Stimulated activated CD8-positive, alpha-beta memory T cell treated with anti-CD3 and anti-CD28 coated beads, Interleukin-4, amount 100 ng/mL, for 1 hour (primary cell): ENCODE results near the gene TTC39C.
"Not testable (repeated sequence)": the region's sequence is repeated elsewhere in the genome, so short reads cannot be mapped to it uniquely, and the experiment has no call there.

Experiments used
- DNase-seq, 2 donors: peaks; one replicate each; pipeline ENCODE4 v3.0.0-alpha.2; 2020; ENCODE audit warnings: low read depth in 2 of 2, low spot score in 1 of 2

The TTC39C gene

DNA sequence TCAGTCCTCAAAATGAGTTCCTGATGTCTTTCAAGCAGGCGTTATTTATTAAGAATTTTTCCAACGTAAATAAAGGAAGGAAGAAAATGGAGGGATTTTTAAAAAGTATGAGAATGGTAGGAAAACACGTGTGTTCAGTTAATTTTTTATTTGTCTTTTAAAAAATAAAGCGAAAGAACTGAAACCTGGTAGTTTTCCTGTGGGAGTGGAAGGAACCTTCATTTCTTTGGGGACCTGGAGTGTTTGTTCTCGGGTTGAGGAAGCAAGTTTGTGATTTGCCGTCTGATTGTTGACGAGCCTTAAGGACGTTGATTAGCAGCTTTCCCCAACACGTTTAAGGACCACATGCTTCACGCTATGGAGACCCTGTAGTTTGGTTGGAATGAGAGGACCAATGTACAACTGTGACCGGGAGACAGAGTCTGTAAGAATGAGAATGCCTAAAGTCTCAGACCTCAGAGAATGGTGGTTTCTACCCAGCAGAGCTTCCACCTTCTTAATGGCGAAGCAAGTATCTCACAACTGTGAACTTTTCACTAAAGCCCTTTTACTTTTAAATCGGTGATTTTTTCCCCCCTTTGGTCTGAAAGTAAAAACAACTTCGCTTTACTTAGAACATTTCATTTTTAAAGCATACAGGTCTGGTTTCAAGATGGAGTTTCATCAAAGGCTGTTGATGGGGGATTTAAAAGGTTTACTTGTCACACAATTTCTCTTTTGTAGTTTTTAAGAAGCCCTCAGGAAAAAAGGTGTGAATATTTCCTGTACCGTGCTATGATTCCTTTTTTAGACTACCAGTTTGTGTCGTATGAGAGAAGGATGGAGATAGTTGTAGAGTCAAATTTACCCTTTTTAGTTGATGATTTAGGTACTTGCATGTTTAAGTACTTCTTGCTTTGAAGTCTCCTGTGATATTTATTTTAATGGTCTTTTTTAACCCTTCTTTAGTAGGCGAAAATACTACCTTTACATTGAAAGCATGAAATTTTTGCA, 1.4 kb downstream of the TTC39C start:
- no peak for DNase-seq

DNA sequence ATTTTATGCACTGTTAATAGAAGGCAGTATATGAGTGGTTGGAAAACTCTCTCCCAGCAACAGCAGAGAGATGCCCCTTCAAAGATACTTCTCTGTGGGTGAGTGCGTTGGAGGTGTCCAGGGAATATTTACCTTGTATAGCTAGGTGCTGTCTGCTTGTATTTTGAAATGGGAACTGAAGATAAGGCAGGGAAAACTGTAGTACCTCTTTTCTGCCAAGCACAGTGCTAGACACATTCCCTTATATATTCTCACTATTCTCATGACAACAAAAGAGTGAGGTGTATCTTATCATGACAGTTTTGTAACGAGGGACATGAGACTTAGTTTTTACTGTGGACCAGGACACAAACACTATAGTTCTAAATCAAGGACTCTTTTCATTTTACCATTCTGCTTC, 2.1 kb downstream of the TTC39C start:
- no peak for DNase-seq

DNA sequence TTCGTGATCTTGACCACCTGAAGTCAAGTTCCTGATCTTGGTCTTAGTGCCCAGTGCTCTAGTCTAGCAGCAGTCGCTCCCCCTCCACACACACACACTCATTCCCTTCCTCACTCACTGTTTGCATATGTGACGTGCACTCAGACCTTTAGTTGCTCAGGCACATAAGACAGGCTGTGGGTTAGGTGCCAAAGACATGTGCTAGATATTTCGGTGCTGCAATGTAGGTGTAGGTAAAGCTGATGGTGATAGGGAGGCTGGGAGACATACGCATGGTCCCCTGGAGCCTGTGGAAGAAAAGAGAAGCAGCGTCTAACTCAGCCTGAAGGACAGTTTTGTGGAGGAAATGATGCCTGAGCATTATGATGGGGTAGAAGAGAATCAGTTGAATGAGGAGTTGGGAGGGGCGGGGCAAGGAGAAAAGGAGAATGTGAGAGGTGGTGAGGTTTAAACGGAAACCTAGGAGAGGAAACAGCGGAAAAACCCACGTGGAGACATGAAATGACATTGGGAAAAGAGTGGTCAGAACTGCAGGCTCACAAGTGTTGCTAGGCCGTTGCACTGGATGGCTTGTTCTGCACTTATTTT, 3.8 kb downstream of the TTC39C start:
- no peak for DNase-seq

DNA sequence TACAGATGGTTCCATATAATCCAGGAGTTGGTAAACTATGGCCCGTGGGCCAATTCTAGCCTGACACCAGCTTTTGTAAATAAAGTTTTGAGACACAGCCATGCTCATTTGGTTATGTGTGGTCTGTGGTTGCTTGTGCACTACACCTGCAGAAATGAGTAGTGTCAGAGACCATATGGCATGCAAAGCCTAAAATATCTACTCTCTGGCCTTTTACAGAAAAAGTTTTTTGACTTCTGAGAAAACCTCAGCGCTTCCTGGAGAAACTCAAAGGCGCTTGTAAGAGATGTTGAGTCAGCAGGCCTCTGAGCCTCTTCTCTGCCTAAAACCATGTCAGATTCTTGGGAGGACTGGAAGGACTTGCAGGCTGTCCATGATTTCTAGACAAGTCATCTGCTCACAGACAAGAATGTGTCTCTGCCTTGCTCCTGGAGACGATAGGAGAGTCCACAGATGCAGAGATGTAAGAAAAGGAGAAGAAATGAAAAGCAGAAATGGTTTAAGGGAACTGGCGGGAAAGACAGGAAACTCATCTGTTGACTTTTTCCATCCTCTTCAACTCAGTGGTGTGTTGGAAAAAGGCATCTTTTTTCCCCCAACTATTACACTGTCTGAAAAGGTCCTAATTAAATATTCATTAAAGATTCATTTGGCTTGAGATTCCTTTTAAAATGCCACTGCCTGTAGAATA, 5.2 kb downstream of the TTC39C start:
- DNase-seq = no peak

DNA sequence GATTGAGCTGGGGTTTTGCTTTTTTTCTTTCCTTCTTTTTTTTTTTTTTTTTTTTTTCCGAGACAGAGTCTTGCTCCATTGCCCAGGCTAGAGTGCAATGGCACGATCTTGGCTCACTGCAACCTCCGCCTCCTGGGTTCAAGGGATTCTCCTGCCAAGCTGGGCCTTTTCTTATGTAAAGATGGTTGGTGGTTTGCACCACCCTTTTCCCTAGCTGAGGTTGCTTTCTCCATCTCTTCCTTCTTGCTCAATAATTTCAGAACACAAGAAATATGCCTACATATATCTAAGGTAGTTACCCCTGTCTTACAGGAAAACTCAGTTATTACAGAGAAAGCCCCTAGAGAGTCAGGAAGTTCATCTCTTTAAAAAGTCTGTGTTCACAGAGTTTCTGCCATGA, 7.0 kb downstream of the TTC39C start:
- DNase-seq = no peak

DNA sequence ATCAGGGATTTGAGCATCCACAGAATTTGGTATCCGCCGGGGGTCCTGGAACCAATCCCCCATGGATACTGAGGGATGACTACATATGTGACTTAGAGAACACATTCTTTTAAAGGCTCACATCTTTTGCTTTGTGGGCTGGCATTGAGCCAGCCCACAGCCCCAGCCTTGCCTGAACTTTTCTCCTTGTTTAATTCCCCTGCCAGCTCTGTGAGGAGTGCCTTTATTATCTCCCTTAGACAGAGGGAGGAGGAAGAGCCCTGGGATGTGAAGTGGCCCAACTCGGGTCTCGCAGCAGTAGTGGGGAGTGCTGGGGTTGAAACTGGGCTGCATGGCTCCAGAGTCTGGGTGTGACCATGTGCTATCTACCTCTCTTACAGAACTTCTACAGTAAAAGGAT, 7.6 kb downstream of the TTC39C start:
- DNase-seq = no peak

DNA sequence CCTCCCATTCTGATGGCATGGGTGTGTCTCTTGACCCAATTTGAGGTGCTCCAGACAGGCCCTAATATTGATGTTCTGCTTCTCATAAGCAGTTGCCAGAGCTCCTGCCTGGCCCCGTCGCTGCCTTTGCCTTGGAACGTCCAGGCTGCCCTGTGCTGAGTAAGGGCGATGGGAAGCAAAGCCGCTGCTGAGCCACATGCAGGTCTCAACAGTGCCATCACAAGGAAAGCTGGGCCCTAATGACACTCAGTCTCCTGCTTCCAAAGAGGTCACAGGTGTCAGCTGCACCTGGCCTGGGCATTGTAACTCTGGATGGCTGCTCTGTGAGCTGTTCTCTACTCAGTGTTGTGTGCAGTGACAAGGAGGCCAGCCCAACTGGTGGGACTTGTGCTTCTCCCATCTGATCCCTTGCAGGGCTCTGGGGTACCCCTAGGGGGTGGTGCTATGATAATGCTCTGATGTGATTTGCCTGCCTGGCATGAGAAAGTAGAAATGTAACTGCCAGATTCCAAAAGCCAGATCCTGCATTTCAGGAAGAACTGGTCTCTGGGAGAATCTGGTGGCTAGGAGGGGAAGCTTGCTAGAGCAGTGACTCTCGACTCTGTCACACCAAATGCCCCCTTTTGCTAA, 8.7 kb downstream of the TTC39C start:
- no peak for DNase-seq

DNA sequence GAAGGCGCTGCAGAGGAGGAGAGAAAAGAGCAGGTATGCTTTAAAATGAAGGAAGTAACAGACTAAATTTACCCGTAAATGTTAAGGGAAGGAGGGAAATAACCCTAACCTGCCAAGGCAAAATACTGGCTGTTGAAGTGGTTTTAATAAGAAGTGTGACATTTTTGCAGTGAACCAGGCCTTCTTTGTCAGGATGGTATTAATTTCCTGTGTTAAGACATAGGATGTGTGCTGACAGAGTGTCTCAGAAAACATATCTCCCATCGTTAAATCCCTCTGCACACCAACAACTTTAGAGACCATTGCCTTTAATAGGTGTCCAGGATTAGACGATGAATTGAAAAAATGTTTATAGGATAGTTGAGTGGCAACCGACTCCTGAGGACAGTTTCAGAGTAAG, 9.9 kb downstream of the TTC39C start:
- DNase-seq = no peak

DNA sequence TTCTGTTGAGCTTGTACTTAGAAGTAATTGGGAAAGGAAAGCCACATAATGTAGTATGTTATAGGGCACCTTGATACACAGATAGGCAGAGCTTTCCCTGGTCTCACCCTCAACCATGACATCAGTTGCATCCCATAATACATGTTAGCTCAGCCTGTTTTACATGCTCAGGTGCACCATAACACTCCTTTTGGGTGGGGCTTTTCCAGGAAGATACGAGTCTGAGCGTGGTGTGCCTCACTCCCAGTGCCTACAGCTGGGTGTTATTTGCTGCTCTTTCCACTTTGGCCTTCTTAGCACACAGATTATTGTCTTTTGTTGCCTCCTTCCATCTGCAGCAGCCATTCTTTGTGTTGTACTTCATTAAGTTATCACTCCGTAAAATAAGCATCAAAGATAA, 11.9 kb downstream of the TTC39C start:
- no peak for DNase-seq

DNA sequence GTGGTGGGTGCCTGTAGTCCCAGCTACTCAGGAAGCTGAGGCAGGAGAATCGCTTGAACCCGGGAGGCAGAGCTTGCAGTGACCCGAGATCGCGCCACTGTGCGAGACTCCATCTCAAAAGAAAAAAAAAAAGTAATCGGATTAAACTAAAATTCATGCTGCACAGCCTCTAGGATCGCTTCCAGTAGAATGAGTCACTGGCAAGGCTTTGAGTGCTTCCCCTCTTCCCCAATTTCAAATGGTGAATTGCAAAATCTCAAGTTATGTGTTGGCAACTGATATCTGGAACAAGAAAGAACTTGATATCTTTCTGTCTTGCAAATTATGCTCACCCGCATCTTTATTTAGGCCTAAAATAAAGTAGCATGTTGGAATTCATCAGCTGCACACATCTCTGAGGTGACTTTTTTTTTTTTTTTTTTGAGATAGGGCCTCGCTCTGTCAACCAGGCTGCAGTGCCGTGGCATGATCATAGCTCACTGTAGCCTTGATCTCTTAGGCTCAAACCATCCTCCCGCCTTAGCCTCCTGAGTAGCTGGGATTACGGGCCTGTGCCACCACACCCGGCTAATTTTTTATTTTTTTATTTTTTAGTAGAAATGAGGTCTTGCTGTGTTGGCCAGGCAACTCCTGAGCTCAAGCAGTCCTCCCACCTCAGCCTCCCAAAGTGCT, 12.7 kb downstream of the TTC39C start:
- no peak for DNase-seq

DNA sequence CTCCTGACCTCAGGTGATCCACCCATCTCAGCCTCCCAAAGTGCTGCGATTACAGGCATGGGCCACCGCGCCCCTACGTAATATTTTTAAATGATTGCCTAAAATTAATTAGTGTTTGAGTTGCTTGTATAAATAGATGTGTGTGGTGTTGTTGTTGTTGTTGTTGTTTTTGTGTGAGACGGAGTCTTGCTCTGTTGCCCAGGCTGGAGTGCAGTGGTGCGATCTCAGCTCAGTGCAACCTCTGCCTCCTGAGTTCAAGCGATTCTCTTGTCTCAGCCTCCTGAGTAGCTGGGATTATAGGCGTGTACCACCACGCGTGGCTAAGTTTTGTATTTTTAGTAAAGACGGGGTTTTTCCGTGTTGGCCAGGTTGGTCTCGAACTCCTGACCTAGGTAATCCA, 14.4 kb downstream of the TTC39C start:
- not testable (repeated sequence) for DNase-seq

DNA sequence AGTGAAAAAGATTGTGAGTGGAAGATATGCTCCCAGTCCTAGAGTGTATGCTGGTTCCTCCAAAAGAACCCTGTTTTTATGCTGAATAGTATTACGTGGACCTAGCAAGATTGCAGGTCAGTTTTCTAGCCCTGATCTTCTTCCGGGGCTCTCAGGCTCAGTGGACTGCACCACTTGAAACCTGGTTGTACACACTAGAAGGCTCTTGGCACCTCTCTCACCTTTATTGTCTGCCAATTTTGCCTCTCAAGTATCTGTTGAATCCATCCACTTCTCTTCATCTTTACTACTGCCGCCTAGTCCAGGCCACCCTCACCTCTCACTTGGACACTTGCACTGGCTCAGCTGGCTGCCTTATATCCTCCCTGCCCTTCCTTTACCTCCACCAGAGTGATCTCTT, 16.8 kb downstream of the TTC39C start:
- DNase-seq = no peak

DNA sequence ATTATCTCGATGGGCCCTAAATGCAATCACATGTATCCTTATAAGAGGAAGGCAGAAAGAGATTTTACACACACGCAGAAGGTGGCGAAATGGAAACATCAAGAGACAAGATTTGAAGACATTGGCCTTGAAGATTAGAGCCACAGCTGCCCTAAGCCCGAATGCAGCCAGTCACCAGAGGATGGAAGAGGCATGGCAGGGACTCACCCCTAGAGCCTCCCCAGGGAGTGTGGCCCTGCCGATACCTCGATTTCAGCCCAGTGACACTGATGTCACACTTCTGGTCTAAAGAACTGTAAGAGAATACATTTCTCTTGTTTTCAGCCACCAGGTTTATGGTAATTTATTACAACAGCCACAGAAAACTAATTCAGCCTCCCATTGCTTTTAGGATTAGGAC, 17.4 kb downstream of the TTC39C start:
- no peak for DNase-seq

DNA sequence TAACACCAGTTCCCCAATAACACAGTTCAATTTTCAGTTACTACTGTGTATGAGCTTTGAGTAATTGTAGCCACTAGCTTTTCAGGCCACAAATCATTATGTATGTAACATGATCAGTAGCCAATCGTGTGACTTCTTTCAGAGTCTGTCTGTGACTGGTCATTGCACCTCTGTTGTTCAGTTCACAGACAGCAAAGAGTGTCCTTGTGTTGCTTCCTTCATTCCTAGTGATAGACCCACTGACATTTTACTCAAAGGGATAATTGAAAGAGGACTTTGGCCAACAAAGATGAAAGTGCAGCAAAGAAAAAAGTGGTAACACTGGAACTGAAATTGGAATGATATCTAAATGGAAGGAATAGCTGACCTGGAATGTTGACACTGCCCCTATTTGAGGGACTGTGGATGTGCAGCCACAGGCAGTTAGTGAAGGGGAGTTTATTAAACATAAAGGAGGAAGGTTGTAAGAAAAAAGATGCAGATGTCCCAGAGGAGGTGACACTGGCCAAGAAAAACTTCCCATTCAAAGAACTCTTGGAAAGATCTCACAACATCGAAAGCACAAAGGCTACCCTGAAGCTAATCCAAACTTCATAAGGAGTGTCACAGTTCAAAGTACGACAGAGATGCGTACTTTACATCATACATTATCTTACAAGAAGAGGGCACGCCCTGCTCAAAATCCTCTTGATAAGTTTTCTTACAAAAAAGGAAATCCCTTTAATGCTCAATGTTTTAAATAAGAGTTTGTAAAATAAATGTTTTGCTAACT, 19.3 kb downstream of the TTC39C start:
- DNase-seq = no peak

DNA sequence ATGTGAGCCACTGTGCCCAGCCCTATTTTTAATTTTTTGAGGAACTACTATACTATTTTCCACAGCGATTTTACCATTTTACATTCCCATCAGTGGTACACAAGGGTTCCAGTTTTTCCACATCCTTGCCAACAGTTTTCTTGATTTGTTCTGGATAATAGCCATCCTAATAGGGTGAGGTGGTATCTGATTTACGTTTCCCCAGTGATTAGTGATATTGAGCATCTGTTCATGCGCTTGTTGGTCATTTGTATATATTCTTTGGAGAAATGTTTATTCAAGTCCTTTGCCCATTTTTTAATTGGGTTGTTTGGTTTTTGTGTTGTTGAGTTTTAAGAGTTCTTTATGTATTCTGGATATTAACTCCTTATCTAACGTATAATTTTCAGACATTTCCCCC, 20.8 kb downstream of the TTC39C start:
- no peak for DNase-seq

DNA sequence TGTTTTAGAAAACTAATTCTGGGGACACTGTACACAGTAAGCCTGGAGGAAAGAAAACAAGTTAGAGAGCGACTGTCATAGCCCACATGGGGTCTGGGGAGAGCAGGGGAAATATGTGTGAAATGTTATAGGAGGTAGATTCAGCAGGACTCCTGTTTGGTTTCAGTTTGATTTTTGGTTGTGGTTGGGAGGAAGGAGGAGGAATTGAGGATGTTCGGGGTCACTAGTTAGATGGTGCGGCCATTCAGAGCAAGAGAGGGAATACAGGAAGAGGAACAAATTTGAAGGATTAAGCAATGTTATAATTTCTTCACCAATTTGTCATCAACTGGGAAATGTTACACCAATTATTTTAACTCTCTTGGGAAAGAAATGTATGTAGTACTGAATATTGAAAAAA, 25.1 kb downstream of the TTC39C start:
- DNase-seq = no peak

DNA sequence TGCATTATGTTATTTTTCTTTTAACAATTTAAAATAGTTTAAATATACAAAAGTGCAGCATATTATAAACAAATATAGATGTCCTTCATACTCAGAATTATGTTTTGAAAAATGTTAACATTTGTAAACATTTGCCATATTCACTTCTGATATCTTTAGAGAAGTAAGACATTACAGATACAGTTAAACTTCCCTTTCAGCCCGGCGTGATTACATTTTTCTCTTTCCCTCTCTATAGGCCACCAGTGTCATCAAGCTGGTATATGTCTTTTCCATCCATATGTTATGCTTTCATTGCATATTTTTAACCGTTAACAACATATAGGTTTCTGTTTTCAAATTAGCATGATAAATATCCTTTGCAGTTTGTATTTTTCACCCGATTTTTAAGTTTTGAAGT, 27.1 kb downstream of the TTC39C start:
- DNase-seq = no peak

DNA sequence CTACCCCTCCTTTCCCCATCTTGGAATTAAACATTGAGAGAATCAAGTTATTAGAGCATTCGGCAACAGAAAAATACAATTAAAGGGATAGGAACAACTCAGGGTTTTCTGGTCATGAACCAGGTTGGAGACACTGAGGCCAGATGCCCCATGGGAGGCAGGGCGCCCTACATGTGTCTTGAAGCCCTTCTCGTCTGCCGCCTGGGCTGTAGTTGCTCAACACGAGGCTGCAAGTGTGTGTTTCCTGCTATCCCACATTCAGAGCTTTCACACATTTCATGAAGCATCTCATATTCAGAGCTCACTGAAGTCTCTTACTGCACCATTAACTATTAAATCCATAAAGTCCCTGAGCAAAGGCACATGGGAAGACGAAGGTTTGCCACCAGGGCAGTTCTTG, 28.8 kb downstream of the TTC39C start:
- DNase-seq = no peak

DNA sequence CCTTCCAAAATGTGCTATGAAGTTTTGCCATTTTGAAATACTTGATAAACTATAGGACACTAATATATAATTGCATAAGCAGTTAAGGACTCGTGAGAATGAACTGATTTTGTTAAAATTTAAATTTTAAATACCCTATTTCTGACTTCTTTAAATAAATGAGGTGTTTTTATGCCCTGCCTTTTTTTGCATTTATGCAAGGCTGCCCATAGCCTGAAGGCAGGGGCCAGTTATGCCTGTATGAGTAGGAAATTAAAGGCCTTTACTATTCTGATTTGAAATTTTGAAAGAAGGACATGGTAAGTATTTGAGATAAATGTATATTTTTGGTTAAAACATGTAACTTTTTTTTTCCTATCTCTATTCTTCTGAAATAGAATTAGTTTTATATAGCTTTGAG, 33.7 kb downstream of the TTC39C start:
- no peak for DNase-seq

DNA sequence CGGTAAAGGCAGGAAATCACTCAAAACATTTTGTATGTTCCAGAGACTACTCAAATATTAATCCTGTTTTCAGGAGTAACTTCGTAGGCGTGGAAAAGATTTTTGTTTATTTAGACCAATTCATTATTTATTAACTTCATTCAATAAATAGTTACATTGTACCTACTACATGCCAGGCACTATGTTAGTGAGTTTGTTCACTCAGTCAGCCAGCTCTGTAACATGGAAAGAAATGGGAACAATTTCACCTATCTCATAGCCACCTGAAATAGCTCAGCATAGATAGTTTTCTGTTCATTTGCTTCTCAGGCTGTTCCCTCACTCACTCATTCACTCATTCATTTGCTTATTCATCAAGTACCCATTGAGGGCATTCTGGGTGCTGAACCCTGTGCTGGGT, 34.6 kb downstream of the TTC39C start:
- no peak for DNase-seq
